GM12865 (cell line): ENCODE data around the gene KLHL21.

Source experiments
- DNase-seq: peaks from one replicate; pipeline ENCODE4 v3.0.0; 2010; ENCODE audit warnings: low read depth
- H3K4me3 ChIP-seq: 2 replicates; pipeline ENCODE4 v1.5.1; 2011; ENCODE audit warnings: mild to moderate bottlenecking, low read depth, low read length, control low read depth
- TF ChIP-seq, protein P1 (sequence below): IDR thresholded peaks from 2 replicates; pipeline ENCODE4 v1.5.1; 2011; ENCODE audit warnings: low read length, control low read depth, low read depth, inconsistent platforms; ENCODE audit not compliant: insufficient read depth; ENCODE audit errors: missing control alignments

Gene KLHL21

DNA sequence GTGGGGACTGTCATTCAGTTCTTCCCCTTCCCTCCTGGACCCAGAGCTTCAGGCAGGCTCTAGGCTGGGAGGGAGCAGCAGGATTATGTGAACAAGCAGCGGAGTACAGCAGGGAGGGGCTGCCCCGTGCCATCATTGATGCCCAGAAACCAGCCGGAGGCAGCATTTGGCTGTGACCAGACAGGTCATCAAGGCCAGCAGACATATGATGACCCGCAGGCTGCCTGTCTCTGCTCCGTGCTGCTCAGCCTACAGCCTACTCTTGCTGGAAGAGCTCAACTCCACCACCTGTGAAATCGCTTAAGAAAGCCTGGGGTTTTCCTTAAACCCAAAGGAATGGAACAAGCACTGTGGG is 4.9 kb downstream of the KLHL21 start:
- no peak for DNase-seq
- no peak overlapping the region for H3K4me3 ChIP-seq
- TF ChIP-seq, protein P1, sequence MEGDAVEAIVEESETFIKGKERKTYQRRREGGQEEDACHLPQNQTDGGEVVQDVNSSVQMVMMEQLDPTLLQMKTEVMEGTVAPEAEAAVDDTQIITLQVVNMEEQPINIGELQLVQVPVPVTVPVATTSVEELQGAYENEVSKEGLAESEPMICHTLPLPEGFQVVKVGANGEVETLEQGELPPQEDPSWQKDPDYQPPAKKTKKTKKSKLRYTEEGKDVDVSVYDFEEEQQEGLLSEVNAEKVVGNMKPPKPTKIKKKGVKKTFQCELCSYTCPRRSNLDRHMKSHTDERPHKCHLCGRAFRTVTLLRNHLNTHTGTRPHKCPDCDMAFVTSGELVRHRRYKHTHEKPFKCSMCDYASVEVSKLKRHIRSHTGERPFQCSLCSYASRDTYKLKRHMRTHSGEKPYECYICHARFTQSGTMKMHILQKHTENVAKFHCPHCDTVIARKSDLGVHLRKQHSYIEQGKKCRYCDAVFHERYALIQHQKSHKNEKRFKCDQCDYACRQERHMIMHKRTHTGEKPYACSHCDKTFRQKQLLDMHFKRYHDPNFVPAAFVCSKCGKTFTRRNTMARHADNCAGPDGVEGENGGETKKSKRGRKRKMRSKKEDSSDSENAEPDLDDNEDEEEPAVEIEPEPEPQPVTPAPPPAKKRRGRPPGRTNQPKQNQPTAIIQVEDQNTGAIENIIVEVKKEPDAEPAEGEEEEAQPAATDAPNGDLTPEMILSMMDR: no peak

DNA sequence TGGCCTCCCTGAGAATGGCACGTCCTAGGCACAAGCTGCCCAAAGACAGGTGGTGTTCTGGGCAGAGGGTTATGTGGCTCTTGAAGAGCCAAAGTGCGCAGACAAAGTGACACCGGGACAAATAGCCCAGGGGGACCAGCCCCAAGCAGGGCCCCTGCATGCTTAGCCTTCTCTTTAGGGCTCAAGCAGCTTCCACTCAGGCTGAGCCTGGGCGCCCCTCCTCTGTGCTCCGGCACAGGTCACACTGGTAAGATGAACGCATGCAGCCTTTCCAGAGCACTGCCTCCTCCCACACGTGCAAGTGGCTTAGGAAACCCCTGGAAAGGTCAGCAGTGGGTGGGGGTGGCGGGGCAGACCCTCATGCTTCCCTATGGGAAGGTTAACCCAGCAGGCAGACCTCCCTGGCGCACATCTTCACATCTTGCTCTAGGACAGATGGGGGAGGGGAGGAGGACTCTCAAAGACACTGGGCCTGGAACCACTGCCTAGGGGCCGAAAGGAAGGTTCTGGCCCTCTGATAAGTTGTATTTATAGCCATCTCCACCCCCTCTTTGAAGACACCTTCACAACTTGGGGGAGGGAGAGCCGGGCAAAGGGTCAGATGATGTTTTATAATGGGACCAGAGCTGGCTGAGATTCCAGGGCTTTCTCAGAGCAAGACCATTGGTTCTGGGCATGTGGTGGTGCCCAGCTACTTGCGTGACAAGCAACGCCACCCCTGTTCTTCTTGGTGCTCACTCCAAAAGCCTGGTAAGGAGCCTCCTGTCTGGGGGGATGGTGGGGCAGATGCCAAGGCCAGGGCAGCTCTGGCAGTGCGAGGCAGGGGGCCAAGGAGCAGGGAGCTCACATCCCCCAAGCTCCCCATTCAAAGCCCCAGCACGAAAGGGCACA is 5.5 kb downstream of the KLHL21 start:
- H3K4me3 ChIP-seq: no peak overlapping the region
- no peak for DNase-seq
- TF ChIP-seq, protein P1: no peak

DNA sequence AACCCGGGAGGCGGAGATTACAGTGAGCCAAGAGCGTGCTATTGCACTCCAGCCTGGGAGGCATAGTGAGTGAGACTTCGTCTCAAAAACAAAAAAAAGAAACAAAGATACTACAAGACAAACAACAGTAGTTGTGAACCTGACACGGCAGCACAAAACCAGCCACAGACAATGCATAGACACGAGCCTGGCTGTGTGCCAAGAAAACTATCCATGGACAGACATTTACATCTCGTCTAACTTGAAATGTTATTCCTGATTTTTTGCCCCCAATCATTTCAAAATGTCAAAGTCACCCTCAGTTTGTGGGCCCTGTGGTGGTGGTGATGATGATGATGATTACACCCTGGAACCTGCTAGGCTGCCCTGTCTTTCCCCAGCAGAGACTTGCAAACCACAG is 6.3 kb downstream of the KLHL21 start:
- H3K4me3 ChIP-seq: no peak overlapping the region

DNA sequence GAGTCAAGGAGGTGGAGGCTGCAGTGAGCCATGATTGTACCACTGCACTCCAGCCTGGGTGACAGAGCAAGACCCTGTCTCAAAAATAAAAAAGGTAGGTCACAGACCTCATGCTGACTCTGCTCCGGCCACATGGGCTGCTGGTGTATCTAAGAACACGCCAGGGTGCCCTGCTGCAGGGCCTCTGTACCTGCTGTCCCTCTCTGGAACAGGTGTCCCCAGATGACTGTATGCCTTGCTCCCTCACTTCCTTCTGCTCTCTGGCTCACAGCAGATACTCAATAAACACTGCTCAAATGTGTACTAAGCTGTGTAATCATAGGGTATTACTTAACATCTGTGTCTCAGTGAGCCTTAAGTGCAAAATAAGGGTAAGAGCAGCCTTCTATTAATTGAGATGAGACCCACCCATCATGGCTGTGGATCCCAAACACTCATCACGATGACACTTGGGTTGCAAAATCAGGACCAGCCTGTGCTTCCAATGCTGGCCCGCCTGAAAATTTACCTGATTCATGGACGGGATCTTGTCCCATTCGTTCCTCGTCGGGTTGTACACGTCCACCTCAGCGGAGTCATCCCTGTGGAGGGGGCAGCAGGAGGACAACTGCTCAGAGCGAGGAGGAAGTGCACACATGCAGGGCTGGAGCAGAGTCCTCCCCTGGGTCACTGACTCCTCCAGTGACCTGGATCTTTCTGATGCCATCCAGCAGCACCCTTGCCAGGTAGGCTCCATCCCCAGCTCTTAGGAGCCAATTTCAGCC is 7.5 kb downstream of the KLHL21 start:
- H3K4me3 ChIP-seq: no peak overlapping the region
- TF ChIP-seq, protein P1: no peak
- DNase-seq: no peak

More for the DNA sequence above, 6.3 kb downstream of the KLHL21 start:
- TF ChIP-seq, protein P1: no peak
- no peak for DNase-seq

DNA sequence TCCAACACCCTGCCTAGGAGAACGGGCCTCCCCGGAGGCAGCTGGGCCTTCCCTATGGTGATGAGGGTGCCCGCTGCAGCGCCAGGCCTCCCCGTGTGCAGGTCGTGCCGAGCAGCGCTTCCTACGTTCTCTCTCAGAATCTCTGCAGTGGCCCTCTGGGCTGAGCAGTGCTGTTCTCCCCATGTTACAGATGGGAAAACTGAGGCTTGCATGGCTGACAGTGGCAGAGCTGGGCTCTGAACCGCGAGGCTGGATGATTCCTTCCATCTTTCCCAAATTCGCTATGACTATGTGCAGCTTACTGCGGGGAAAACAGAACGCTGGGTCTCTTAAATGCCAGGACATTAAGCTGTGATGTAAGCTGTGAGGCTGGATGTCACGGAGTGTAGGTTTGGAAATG is 8.9 kb downstream of the KLHL21 start:
- H3K4me3 ChIP-seq: no peak overlapping the region
- TF ChIP-seq, protein P1: no peak
- no peak for DNase-seq

DNA sequence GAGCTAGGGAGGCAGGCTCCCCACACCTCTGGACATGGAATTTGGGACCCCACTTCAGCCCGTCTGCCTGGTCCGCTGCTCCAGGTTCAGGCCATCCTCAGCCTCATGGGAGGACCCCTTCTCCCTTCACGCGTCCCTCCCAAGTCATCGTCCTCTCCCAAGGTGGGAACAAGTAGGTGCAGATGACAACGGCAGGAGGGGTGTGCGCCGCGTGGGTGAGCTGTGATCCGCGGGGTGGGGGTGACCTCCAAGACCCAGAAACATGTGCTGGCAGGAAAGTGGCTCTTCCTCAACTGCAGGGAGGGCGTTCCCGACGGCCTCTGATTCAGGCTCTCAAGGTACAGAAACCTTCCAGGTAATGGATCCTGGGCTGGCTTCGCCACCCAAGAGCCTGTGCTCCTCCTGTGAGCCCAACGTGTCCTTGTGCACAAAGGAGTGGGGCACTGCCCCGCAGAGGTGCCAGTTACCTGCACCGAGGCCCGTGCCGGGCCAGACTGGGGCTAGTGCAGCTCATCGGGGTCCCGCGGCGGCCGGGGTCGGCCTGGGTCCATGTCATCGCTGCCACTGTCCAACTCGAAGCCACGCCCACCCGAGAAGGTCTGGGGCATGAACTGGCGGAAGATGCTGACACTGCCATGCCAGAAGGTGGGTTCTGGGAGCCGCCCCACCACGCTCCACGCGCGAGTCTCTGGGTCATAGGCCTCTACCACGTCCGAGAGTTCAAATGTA is 9.6 kb downstream of the KLHL21 start:
- TF ChIP-seq, protein P1: no peak
- H3K4me3 ChIP-seq: no peak overlapping the region
- no peak for DNase-seq
